ENCODE results near the gene PARD6B. TPM values are rescaled to one million over a fixed set of nuclear protein-coding genes. Genes with fewer than 3 reads are reported as not detected.
"Not testable (repeated sequence)": the region's sequence is repeated elsewhere in the genome, so short reads cannot be mapped to it uniquely, and the experiment has no call there.

PARD6B gene
- total RNA-seq, 2 experiments from 2014 or later, result 3.9 to 4.1 TPM

DNA sequence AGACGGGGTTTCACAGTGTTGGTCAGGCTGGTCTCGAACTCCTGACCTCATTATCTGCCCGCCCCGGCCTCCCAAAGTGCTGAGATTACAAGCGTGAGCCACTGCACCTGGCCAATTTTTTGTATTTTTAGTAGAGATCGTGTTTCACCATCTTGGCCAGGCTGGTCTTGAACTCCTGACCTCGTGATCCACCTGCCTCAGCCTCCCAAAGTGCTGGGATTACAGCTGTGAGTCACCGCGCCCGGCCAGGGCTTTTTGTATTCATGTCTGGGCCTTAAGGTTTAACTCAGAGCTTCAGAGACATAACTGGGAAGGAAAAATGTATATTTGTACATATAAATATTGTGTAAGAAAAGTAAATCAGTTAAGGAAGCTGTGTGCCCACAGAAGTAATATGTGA is 33.9 kb downstream of the PARD6B start:
- not testable (repeated sequence) for H3K27ac Mint-ChIP-seq, H3K9me3 Mint-ChIP-seq, H3K36me3 Mint-ChIP-seq, H3K4me3 Mint-ChIP-seq, DNase-seq, H3K27me3 Mint-ChIP-seq, H3K4me1 Mint-ChIP-seq

DNA sequence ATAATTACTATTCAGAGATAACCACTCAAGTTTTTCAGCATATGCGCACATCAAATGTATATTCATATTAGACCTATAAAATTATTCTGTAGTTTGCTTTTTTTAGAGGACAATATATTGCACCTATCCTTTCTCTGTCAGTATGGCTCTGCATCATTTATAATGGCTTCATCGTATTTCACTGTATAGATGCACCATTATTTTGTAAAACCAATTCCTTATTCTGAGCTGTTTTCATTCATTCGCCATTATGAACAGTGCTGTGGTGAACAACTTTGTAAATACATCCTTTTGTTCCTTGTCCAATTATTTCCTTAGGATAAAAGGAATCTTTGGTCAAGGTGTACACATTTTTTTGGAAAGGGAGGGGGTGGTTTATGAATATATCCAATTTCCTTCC is 34.3 kb downstream of the PARD6B start:
- Mint-ChIP-seq H3K9me3 (no peaks in the 10 kb centered on the region), H3K4me1 (no peaks in the 10 kb centered on the region), H3K4me3 (no peak overlapping the region), H3K27me3 (no peaks in the 10 kb centered on the region), H3K36me3 (no peaks in the 10 kb centered on the region), H3K27ac (no peak overlapping the region)
- no peak for DNase-seq

DNA sequence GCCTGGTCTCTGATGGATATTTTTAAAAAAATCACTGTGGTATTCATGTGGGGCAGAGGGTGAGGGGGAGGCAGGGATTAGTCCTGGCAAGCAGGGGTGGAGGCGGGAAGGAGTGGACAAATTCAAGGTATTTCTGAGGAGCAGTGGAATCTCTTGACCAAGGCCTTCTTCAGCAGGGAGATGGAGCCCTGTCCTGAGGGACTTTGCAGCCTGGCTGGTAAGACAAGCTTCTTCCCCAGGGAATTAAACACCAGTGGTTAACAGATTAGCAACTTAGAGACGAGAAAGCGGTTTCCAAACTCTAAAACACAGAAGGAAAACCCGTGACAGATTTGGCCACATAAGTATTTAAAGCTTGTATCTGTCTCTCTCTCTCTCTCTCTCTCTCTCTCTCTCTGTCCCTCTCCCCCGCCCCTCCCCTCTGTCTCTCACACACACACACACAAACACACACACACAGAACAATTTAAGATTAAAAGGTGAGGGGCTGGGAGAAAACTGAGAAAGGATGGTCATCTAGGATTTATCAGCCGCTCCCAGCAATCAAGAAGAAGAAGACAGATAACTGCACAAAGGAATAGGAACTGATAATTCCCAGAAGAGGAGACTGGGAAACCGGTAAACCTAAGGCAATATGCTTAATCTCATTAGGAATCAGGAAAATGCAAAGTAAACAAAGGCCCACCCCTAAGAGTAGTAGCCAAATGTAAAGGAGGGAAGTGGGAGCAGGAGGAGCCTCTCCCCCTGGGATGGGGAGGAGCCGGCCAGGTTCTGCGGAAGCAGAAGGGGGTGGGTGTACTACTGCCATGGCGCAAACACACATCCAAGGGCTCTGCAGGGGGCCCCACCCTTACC is 35.8 kb downstream of the PARD6B start:
- not testable (repeated sequence) for H3K4me1 Mint-ChIP-seq, H3K27ac Mint-ChIP-seq, H3K27me3 Mint-ChIP-seq, H3K36me3 Mint-ChIP-seq, H3K9me3 Mint-ChIP-seq, H3K4me3 Mint-ChIP-seq, DNase-seq

DNA sequence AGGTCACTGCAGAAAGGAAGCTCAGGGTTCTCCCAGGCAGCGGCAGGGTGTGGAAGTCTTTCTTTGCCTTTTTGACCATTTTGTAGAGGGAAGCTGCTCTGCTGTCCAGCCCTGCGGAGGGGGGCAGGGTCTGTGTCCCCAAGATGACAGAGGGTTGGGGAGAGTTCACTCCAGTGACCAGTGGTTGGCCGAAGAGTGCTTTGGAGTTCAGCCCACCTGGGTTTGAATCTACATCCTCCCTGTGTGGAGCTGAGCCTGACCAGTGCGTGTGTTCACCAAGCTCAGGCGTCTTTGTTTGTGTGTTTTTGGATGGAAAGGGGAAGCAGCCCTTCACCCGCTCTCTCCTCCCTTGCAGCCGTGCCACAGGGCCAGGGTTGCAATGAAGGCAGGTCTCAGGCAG is 37.6 kb downstream of the PARD6B start:
- not testable (repeated sequence) for H3K27me3 Mint-ChIP-seq, DNase-seq, H3K36me3 Mint-ChIP-seq, H3K27ac Mint-ChIP-seq, H3K9me3 Mint-ChIP-seq, H3K4me3 Mint-ChIP-seq, H3K4me1 Mint-ChIP-seq

DNA sequence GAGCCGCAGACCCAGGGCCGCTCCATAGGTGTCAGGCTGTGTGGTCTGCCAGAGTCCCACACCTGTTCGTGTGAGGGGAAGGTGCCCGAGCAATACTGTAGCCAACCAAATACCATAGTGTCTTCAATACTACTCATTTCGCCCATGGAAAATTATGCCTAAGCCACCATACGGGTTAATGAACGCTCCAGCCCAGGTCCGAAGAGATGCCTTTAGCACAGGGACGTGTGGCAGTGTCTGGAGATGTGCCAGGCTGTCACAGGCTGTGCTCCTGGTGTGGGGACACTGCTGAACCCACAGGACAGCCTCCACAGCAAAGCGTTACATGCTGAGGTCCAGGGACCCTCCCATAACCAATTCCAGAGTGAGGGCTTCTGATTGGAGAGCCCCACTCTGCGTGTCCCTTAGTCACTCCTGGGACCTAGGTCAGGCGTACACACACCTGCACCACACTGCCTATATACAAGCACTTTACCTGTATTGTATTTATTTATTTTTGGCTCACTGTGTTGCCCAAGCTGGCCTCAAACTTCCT is 38.2 kb downstream of the PARD6B start:
- not testable (repeated sequence) for H3K27me3 Mint-ChIP-seq, H3K4me3 Mint-ChIP-seq, DNase-seq, H3K9me3 Mint-ChIP-seq, H3K36me3 Mint-ChIP-seq, H3K27ac Mint-ChIP-seq, H3K4me1 Mint-ChIP-seq

DNA sequence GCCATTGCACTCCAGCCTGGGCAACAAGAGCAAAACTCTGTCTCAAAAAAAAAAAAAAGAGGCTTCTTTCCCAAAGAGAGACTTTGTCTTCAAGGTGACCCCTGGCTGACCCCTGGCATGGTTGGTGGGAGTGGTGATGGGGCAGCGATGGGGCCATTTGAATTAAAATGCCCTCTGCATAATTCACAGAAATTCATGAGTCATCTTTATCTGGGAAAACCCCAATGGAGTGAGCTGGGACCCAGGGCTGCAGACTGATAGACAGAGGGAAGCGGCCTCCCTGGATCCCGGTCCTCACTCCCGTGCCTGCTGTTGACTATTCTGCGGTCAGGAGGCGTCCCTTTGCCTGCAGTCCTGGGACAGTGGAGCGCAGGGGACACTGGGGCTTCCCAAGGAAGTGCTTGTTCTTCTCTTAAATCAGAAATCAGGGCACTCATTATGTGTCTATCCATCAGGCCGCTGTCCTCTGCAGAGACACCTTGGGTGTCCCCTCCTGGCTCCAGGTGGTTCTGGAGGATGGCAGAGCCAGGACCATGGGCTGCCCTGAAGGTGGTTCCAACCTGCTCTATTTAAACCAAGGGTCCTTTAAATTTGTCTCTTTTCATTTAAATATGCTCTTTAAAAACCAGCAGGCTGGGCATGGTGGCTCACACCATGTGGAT is 40.2 kb downstream of the PARD6B start:
- H3K4me3 Mint-ChIP-seq, H3K36me3 Mint-ChIP-seq, H3K9me3 Mint-ChIP-seq, H3K27ac Mint-ChIP-seq, H3K27me3 Mint-ChIP-seq, H3K4me1 Mint-ChIP-seq, DNase-seq: not testable (repeated sequence)

DNA sequence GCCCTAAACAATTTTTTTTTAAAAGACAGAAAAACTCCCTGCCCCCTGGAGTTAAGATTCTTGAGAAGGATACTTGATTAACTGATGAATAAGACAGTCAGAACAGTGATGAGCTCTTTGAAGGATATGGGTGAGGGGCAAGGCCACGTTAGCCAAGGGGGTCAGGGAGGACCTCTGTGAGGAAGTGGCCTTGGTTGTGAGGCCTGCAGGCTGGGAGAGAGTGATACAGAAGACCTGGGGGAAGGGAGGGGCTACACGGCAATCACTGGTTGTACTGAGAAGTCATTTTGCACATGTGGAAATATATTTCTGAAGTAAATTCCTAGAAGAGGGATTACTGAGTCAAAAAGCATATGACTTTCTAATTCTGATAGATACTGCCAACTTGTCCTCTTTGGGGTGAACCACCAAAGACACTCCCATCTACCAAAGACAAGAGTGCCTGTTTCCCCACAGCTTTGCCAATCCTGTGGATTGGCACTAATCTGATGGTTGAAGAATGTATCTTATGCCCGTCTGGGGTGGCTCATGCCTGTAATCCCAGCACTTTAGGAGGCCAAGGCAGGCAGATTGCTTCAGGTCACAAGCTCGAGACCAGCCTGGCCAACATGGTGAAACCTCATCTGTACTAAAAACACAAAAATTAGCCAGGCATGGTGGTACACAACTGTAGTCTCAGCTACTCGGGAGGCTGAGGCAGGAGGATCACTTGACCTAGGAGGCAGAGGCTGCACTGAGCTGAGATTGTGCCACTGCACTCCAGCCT is 41.2 kb downstream of the PARD6B start:
- DNase-seq, result no peak
- Mint-ChIP-seq H3K36me3 (no peaks in the 10 kb centered on the region), H3K4me1 (peaks cover 2% of the 10 kb centered on the region), H3K27ac (no peak overlapping the region), H3K27me3 (no peaks in the 10 kb centered on the region), H3K4me3 (no peak overlapping the region), H3K9me3 (no peaks in the 10 kb centered on the region)

DNA sequence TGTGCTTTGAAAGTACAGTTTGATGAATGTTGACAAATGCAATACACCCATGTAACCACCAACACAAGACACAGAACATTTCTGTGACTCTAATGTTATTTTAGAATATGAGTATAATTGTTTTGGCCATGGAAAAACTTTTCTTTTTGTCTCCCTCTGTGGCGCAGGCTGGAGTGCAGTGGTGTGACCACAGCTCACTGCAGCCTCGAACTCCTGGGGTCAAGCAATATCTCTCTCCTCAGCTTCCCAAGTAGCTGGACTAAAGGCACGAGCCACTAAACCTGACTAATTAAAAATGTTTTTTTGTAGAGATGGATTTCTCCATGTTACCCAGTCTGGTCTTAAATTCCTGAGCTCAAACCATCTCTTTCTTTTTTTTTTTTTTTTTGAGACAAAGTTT is 43.1 kb downstream of the PARD6B start:
- H3K27ac Mint-ChIP-seq, result no peak overlapping the region
- H3K27me3 Mint-ChIP-seq, result peaks cover 4% of the 10 kb centered on the region
- H3K36me3 Mint-ChIP-seq, result no peaks in the 10 kb centered on the region
- DNase-seq, result no peak
- H3K4me1 Mint-ChIP-seq, result peaks cover 2% of the 10 kb centered on the region
- no peak overlapping the region for H3K4me3 Mint-ChIP-seq
- H3K9me3 Mint-ChIP-seq, result no peaks in the 10 kb centered on the region

DNA sequence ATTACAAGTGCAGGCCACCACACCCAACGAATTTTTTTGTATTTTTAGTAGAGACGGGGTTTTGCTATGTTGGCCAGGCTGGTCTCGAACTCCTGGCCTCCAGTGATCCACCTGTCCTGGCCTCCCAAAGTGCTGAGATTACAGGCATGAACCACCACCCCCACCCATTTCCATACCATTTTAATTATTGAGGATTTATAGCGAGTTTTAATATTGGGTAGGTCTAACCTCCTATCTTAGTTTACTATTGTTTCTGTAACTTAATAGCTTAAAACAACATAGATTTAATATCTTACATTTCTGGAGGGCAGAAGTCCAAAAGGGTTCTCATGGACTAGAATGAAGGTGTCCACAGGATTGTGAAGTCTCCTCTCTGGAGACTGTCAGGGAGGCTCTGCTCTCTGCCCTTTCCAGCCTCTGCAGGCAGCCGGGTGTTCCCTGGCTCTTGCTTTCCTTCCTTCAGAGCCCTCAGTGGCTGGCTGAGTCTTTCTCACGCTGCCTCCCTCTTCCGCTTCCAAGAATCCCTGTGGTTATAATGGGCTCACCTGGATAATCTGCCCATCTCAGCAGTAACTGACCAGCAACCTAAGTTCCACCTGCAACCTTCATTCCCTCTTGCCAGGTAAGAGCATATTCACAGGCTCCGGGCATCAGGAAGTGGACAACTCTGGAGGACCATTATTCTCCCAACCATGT is 44.9 kb downstream of the PARD6B start:
- Mint-ChIP-seq H3K27ac (no peak overlapping the region), H3K4me1 (peaks cover 1% of the 10 kb centered on the region), H3K4me3 (no peak overlapping the region), H3K36me3 (no peaks in the 10 kb centered on the region), H3K9me3 (no peaks in the 10 kb centered on the region), H3K27me3 (peaks cover 10% of the 10 kb centered on the region)
- DNase-seq, result no peak

DNA sequence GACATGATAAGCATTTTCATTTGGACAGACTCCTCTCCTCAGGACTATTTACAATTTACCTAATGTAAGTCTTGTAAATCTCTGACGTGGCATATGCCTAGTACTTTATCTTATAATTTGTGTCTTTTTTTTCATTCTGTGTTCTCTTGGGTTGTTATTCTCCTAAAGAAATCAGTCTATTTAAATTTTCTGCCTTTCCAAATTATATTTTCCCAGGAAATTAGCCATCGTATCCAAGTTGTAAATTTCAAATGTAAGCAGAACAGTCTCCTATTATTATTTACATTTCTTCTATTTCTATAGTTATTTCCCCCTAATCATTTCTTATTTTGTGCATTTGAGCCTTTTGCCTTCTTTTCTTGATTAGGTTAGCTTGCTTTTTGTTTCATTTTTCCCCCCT is 46.0 kb downstream of the PARD6B start:
- Mint-ChIP-seq H3K27me3 (peaks cover 10% of the 10 kb centered on the region), H3K27ac (no peak overlapping the region), H3K4me1 (no peaks in the 10 kb centered on the region), H3K9me3 (no peaks in the 10 kb centered on the region), H3K36me3 (no peaks in the 10 kb centered on the region), H3K4me3 (no peak overlapping the region)
- no peak for DNase-seq

DNA sequence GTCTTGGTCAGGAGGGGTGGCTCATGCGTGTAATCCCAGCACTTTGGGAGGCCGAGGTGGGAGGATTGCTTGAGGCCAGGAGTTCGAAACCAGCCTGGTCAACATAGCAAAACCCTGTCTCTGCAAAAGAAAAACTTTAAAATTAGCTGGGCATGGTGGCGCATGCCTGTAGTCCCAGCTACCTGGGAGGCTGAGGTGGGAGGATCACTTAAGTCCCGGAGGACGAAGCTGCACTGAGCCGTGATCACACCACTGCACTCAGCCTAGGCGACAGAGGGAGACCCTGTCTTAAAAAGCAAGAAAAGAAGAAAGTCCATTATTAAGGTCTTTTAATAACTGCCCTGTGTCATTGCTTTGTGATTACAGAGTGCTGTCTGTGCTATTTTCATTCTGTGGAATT is 47.6 kb downstream of the PARD6B start:
- not testable (repeated sequence) for H3K27ac Mint-ChIP-seq, H3K36me3 Mint-ChIP-seq, DNase-seq, H3K9me3 Mint-ChIP-seq, H3K4me1 Mint-ChIP-seq, H3K27me3 Mint-ChIP-seq, H3K4me3 Mint-ChIP-seq

DNA sequence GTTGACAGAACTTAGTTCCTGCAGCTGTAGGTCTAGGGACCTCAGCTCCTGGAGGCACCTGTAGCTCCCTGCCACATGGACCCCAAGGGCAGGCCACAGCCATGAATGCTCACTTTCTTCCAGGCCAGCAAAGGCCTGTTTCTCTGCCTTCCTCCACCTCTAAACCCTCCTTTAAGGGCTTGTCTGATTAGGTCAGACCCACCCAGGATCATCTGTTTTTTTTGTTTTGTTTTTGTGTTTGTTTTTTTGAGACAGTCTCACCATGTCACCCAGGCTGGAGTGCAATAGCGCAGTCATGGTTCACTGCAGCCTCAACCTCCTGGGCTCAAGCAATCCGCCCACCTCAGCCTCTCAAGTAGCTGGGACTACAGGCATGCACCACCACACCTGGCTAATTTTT is 52.0 kb downstream of the PARD6B start:
- Mint-ChIP-seq H3K27ac (no peak overlapping the region), H3K4me1 (no peaks in the 10 kb centered on the region)
- no peak for DNase-seq

DNA sequence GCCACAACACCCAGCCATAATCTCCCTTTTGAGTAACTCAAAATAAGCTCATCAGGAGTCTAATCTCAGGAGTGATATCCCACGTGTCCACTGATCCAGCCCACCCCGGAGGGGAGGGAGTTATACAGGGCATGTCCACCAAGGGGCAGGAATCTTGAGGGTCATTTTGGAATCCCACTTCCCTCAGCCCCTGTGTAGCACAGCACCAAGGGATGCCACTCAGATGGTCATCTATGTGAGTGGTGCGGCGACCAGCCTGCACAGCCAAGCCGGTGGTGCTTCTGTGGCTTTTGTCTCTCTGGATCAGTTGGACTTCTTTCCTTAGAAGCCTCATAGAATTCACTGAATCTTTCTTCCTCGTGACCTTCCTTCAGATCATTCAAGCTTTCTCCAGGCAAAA is 52.5 kb downstream of the PARD6B start:
- H3K27ac Mint-ChIP-seq, result no peak overlapping the region
- no peaks in the 10 kb centered on the region for H3K9me3 Mint-ChIP-seq
- no peak overlapping the region for H3K4me3 Mint-ChIP-seq
- no peaks in the 10 kb centered on the region for H3K36me3 Mint-ChIP-seq
- H3K27me3 Mint-ChIP-seq, result peaks cover 14% of the 10 kb centered on the region
- no peaks in the 10 kb centered on the region for H3K4me1 Mint-ChIP-seq
- no peak for DNase-seq

More for the DNA sequence above, 52.0 kb downstream of the PARD6B start:
- Mint-ChIP-seq H3K27me3 (peaks cover 14% of the 10 kb centered on the region), H3K4me3 (no peak overlapping the region), H3K9me3 (no peaks in the 10 kb centered on the region), H3K36me3 (no peaks in the 10 kb centered on the region)

DNA sequence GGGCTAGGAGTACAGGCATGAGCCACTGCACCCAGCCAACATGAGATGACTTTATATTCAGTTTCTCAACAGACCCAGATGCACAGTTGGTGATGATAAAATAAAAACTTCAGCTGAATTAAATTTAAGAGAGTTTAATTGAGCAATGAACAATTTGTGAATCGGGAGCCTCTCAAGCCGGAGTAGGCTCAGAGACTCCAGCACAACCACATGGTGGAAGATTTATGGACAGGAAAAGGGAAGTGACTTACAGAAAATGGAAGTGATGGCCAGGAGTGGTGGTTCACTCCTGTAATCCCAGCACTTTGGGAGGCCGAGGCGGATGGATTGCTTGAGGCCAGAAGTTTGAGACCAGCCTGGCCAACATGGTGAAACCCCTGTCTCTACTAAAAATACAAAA is 53.1 kb downstream of the PARD6B start:
- Mint-ChIP-seq H3K27ac (no peak overlapping the region), H3K36me3 (no peaks in the 10 kb centered on the region), H3K4me3 (no peak overlapping the region), H3K27me3 (peaks cover 10% of the 10 kb centered on the region), H3K4me1 (no peaks in the 10 kb centered on the region), H3K9me3 (no peaks in the 10 kb centered on the region)
- no peak for DNase-seq

DNA sequence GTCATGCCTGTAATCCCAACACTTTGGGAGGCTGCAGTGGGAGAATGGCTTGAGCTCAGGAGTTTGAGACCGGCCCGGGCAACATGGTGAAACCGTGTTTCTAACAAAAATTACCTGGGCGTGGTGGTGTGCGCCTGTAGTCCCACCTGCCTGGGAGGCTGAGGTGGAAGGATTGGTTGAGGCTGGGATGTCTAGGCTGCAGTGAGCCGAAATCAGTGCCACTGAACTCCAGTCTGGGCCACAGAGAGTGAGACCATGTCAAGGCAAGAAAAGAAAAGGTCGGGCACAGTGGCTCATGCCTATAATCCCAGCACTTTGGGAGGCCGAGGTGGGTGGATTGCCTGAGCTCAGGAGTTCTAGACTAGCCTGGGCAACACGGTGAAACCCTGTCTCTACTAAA is 55.3 kb downstream of the PARD6B start:
- Mint-ChIP-seq H3K36me3 (no peaks in the 10 kb centered on the region), H3K27me3 (peaks cover 4% of the 10 kb centered on the region), H3K4me1 (peaks cover 7% of the 10 kb centered on the region), H3K9me3 (no peaks in the 10 kb centered on the region), H3K27ac (no peak overlapping the region), H3K4me3 (no peak overlapping the region)
- no peak for DNase-seq
